ENCODE measurements around the gene RHOU. TPM values are rescaled to one million over a fixed set of nuclear protein-coding genes. Genes with fewer than 3 reads are reported as not detected.
"Not testable (repeated sequence)": the region's sequence is repeated elsewhere in the genome, so short reads cannot be mapped to it uniquely, and the experiment has no call there.

Gene RHOU
- polyA plus RNA-seq, 4 donors, result 17.9 to 43.5 (median 42.1) TPM

DNA sequence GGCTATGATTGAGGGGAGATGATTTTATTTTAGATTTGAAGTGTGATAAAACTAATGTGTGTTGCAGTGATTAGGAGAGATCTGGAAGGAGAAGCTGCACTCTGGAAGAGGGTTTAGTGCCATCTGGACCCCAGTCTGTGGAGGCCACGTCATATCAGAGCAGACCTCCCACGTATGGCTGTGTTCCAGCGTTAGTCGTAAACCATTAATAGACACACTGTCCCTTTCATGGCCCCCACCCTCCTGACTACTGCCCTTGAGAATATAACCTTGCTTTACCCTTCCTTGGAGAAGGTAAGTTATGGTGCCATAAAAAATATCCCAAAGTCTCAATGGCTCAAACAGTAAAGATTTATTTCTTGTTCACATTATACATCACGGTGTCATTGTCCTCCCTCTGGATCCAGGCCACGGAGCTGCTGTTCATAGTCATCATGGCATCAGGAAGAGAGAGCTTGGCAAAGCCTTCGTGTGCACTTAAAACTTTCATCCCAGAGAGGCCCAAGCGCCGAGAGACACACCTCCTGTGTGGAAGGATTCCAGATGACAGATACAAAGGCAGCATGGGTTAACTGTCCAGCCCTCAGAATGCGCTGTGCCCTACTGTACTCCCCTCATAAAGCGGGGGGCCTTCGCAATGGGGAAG lies 33.2 kb downstream of the RHOU start:
- no peak overlapping the region for H3K4me3 ChIP-seq (ENCODE audit: low read depth in 1 of 3, low read length in 3 of 3)
- peak in 1 of 2 donors; percentile 65 for DNase-seq
- FAIRE-seq, result no peak
- no peak overlapping the region for H3K27ac ChIP-seq (ENCODE audit: low read depth in 1 of 3, low read length in 2 of 3)
- no peaks in the 10 kb centered on the region for H3K36me3 ChIP-seq (ENCODE audit: control insufficient read depth in 3 of 3, insufficient read depth in 2 of 3, low read depth in 1 of 3, low read length in 3 of 3)
- no peaks in the 10 kb centered on the region for H3K27me3 ChIP-seq (ENCODE audit: control insufficient read depth in 3 of 3, insufficient read depth in 3 of 3, low read length in 3 of 3)
- WGBS, 3 donors, result 59 to 74% (median 64%) methylated on average over 12 of the region's 12 CpGs
- peaks cover 0 to 31% (median 5%) of the 10 kb centered on the region in 3 donors for H3K4me1 ChIP-seq (ENCODE audit: control insufficient read depth in 3 of 3, insufficient read depth in 2 of 3, low read depth in 1 of 3, low read length in 2 of 3)
- H3K9me3 ChIP-seq (ENCODE audit: control insufficient read depth in 2 of 2, insufficient read depth in 1 of 2, low read depth in 1 of 2, low read length in 1 of 2), result no peaks in the 10 kb centered on the region

DNA sequence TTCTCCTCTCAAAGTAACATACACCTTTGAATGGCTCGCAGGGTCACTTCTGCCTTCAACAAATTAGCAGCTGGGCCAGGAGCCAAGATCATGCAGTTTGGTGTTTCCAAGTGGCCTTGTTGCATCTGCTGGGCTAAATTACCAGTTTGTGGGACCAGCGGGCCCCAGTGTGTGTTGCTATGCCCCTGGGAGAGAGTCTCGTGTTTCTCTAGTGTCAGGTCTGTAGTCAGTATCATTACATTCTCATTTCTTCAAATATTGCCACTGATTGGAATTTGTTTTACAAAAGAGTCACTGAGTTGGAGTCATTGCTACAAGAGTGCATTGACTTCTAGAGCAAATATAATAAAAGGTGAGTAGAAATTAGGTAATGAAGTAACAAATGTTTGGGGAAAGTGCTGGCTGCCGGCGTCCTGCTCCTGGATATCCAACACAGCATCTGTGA lies 35.5 kb downstream of the RHOU start:
- Histone ChIP-seq H3K36me3 (ENCODE audit: control insufficient read depth in 3 of 3, insufficient read depth in 2 of 3, low read depth in 1 of 3, low read length in 3 of 3) (no peaks in the 10 kb centered on the region), H3K4me3 (ENCODE audit: low read depth in 1 of 3, low read length in 3 of 3) (no peak overlapping the region), H3K27ac (ENCODE audit: low read depth in 1 of 3, low read length in 2 of 3) (peak overlapping the region in 1 of 3 donors; percentile 14), H3K4me1 (ENCODE audit: control insufficient read depth in 3 of 3, insufficient read depth in 2 of 3, low read depth in 1 of 3, low read length in 2 of 3) (peaks cover 0 to 26% (median under 1%) of the 10 kb centered on the region in 3 donors), H3K9me3 (ENCODE audit: control insufficient read depth in 2 of 2, insufficient read depth in 1 of 2, low read depth in 1 of 2, low read length in 1 of 2) (no peaks in the 10 kb centered on the region), H3K27me3 (ENCODE audit: control insufficient read depth in 3 of 3, insufficient read depth in 3 of 3, low read length in 3 of 3) (no peaks in the 10 kb centered on the region)
- DNase-seq (peak in 1 of 2 donors; percentile 55), FAIRE-seq (no peak)
- WGBS, 3 donors, result 17 to 58% (median 45%) methylated on average over 5 of the region's 5 CpGs

DNA sequence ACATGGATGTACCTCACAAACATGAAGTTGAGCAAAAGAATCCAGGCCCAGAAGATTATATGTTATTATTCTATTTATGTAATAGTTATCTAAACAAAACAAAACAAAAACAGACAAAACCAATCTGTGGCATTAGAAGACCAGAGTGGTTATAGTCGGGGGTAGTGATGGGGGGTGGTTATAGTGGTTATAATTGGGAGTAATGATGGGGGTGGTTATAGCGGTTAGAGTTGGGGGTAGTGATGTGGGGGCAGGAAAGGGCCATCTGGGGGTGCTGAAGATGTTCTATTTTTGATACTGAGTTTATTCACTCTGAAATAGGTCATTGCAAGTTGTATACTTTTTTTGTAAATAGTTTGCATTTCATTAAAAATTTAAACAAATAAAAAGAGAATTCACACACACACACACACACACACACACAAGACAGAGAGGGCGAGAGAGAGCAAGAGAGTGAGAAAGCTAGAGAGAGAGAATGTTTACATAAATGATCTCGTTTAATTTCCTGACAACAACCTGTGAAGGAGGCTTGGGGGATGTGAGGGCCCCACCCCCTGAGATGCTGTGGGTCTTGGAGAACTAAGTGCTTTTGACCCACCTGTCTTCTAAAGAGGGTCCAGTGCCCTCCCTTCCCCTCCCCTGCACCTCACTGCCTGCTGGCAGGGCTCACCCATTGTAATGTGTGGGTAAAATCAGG lies 37.4 kb downstream of the RHOU start:
- no peak for DNase-seq
- no peaks in the 10 kb centered on the region for H3K36me3 ChIP-seq (ENCODE audit: control insufficient read depth in 3 of 3, insufficient read depth in 2 of 3, low read depth in 1 of 3, low read length in 3 of 3)
- H3K4me3 ChIP-seq (ENCODE audit: low read depth in 1 of 3, low read length in 3 of 3), result no peak overlapping the region
- no peak for FAIRE-seq
- 51 to 62% (median 56%) methylated on average over 4 of the region's 4 CpGs for whole genome bisulfite sequencing, 3 donors
- H3K4me1 ChIP-seq (ENCODE audit: control insufficient read depth in 3 of 3, insufficient read depth in 2 of 3, low read depth in 1 of 3, low read length in 2 of 3), result peaks cover 0 to 24% (median 0%) of the 10 kb centered on the region in 3 donors
- H3K27me3 ChIP-seq (ENCODE audit: control insufficient read depth in 3 of 3, insufficient read depth in 3 of 3, low read length in 3 of 3), result no peaks in the 10 kb centered on the region
- H3K9me3 ChIP-seq (ENCODE audit: control insufficient read depth in 2 of 2, insufficient read depth in 1 of 2, low read depth in 1 of 2, low read length in 1 of 2), result no peaks in the 10 kb centered on the region
- H3K27ac ChIP-seq (ENCODE audit: low read depth in 1 of 3, low read length in 2 of 3), result no peak overlapping the region

DNA sequence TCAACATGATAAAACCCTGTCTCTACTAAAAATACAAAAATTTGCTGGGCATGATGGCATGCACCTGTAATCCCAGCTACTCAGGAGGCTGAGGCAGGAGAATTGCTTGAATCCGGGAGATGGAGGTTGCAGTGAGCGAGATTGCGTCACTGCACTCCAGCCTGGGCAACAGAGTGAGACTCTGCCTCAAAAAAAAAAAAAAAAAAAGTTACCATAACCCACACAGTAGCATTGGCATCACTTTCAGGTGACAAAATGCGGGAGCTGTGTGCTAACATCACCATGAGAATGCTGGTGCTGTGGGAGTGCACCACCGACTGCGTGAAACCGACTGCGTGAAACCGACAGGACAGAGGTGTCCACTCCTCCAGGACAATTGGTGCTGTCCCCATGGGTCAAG lies 40.7 kb downstream of the RHOU start:
- not testable (repeated sequence) for H3K9me3 ChIP-seq (ENCODE audit: control insufficient read depth in 2 of 2, insufficient read depth in 1 of 2, low read depth in 1 of 2, low read length in 1 of 2); H3K4me3 ChIP-seq (ENCODE audit: low read depth in 1 of 3, low read length in 3 of 3); H3K27me3 ChIP-seq (ENCODE audit: control insufficient read depth in 3 of 3, insufficient read depth in 3 of 3, low read length in 3 of 3); FAIRE-seq; H3K4me1 ChIP-seq (ENCODE audit: control insufficient read depth in 3 of 3, insufficient read depth in 2 of 3, low read depth in 1 of 3, low read length in 2 of 3); H3K36me3 ChIP-seq (ENCODE audit: control insufficient read depth in 3 of 3, insufficient read depth in 2 of 3, low read depth in 1 of 3, low read length in 3 of 3); H3K27ac ChIP-seq (ENCODE audit: low read depth in 1 of 3, low read length in 2 of 3); DNase-seq
- 86 to 87% (median 86%) methylated on average over 9 of the region's 9 CpGs for WGBS, 3 donors

DNA sequence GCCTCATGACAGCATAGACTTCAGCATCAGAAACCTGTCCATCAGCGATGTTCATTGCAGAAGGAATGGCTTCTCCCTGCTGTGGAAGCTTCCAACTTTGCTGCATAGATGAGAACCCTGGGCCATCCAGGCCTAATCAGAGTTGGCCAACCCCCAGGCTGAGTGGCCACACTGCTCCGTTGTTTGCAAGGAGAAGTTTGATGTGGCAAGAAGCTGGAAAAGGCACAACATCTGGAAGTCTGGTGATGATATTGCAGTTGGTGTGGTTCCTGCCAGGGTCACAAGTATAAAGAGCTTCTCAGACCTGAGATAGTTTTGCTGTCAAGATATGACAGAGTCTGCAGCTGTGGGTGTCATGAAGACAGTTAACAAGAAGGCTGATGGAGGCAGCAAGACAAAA lies 41.2 kb downstream of the RHOU start:
- Histone ChIP-seq H3K27me3 (ENCODE audit: control insufficient read depth in 3 of 3, insufficient read depth in 3 of 3, low read length in 3 of 3) (no peaks in the 10 kb centered on the region), H3K4me3 (ENCODE audit: low read depth in 1 of 3, low read length in 3 of 3) (no peak overlapping the region), H3K4me1 (ENCODE audit: control insufficient read depth in 3 of 3, insufficient read depth in 2 of 3, low read depth in 1 of 3, low read length in 2 of 3) (peaks cover 0 to 7% (median 0%) of the 10 kb centered on the region in 3 donors), H3K9me3 (ENCODE audit: control insufficient read depth in 2 of 2, insufficient read depth in 1 of 2, low read depth in 1 of 2, low read length in 1 of 2) (no peaks in the 10 kb centered on the region), H3K27ac (ENCODE audit: low read depth in 1 of 3, low read length in 2 of 3) (no peak overlapping the region), H3K36me3 (ENCODE audit: control insufficient read depth in 3 of 3, insufficient read depth in 2 of 3, low read depth in 1 of 3, low read length in 3 of 3) (no peaks in the 10 kb centered on the region)
- DNase-seq (no peak), FAIRE-seq (no peak)
- 92 to 100% (median 96%) methylated on average over 2 of the region's 2 CpGs for WGBS, 3 donors

DNA sequence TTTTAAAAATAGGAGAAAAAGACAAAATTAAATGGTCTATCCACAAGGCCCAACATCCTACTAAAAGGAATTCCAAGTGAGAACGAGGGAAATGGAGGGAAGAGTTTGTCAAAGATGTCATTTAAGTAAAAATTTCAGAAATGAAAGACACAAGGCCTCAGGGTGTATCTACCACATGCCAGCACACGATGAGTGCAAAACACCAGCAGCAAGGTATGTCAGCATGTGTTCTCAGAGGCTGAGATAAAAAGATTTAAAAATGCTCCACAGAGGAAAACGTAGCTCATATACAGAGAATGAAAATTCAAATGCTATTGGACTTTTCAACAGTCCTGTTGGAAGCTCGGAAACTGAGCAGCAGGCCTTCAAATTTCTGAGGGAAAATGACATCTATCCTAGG lies 42.0 kb downstream of the RHOU start:
- no peaks in the 10 kb centered on the region for H3K27me3 ChIP-seq (ENCODE audit: control insufficient read depth in 3 of 3, insufficient read depth in 3 of 3, low read length in 3 of 3)
- no peaks in the 10 kb centered on the region for H3K9me3 ChIP-seq (ENCODE audit: control insufficient read depth in 2 of 2, insufficient read depth in 1 of 2, low read depth in 1 of 2, low read length in 1 of 2)
- H3K4me1 ChIP-seq (ENCODE audit: control insufficient read depth in 3 of 3, insufficient read depth in 2 of 3, low read depth in 1 of 3, low read length in 2 of 3), result peaks cover 0 to 15% (median under 1%) of the 10 kb centered on the region in 3 donors
- FAIRE-seq (no peak), DNase-seq (no peak)
- H3K27ac ChIP-seq (ENCODE audit: low read depth in 1 of 3, low read length in 2 of 3), result no peak overlapping the region
- 84 to 91% (median 90%) methylated on average over 4 of the region's 4 CpGs for WGBS, 3 donors
- H3K4me3 ChIP-seq (ENCODE audit: low read depth in 1 of 3, low read length in 3 of 3), result no peak overlapping the region
- H3K36me3 ChIP-seq (ENCODE audit: control insufficient read depth in 3 of 3, insufficient read depth in 2 of 3, low read depth in 1 of 3, low read length in 3 of 3), result no peaks in the 10 kb centered on the region

DNA sequence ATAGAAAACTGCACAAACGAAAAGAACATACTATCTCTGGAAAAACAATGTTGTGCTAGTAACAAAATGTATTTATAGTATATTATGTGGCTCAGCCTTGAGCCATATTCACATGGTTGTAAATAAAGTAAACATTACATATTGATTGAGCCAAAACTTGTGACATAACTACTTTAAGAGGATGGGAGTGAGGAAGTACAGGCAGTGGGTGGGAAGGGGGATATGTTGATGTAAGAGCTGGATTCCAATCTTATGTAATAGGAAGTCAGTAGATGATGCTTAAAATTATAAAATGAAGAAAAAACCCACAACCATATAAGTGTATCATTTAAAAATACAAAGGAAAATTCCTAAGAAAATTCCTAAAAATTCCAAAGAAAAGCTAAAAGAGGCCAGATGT lies 42.7 kb downstream of the RHOU start:
- Histone ChIP-seq H3K4me1 (ENCODE audit: control insufficient read depth in 3 of 3, insufficient read depth in 2 of 3, low read depth in 1 of 3, low read length in 2 of 3) (peaks cover 0 to 22% (median 3%) of the 10 kb centered on the region in 3 donors), H3K4me3 (ENCODE audit: low read depth in 1 of 3, low read length in 3 of 3) (no peak overlapping the region), H3K27me3 (ENCODE audit: control insufficient read depth in 3 of 3, insufficient read depth in 3 of 3, low read length in 3 of 3) (no peaks in the 10 kb centered on the region), H3K27ac (ENCODE audit: low read depth in 1 of 3, low read length in 2 of 3) (no peak overlapping the region), H3K36me3 (ENCODE audit: control insufficient read depth in 3 of 3, insufficient read depth in 2 of 3, low read depth in 1 of 3, low read length in 3 of 3) (no peaks in the 10 kb centered on the region), H3K9me3 (ENCODE audit: control insufficient read depth in 2 of 2, insufficient read depth in 1 of 2, low read depth in 1 of 2, low read length in 1 of 2) (no peaks in the 10 kb centered on the region)
- WGBS, 3 donors, result 79 to 96% (median 83%) methylated on average over 1 of the region's 1 CpG
- DNase-seq (no peak), FAIRE-seq (no peak)

DNA sequence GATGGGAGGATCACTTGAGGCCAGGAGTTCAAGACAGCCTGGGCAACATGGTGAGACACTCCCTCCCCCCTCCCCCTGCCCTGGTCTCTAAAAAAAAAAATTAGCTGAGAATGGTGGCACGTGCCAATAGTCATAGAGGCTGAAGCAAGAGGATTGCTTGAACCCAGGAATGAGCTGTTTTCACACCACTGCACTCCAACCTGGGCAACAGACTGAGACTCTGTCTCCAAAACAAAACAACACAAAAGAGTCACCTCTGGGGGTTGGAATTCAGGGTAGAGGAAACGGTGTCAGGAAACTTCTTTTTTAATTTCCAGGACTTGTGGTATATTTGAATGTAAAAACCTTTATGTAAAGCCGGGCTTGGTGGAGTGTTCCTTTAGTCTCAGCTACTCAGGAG lies 43.2 kb downstream of the RHOU start:
- FAIRE-seq, result no peak
- H3K4me3 ChIP-seq (ENCODE audit: low read depth in 1 of 3, low read length in 3 of 3), result no peak overlapping the region
- 82 to 89% (median 86%) methylated on average over 3 of the region's 3 CpGs for WGBS, 3 donors

More for the DNA sequence above, 43.2 kb downstream of the RHOU start:
- H3K36me3 ChIP-seq (ENCODE audit: control insufficient read depth in 3 of 3, insufficient read depth in 2 of 3, low read depth in 1 of 3, low read length in 3 of 3), result no peaks in the 10 kb centered on the region
- no peak for DNase-seq
- no peak overlapping the region for H3K27ac ChIP-seq (ENCODE audit: low read depth in 1 of 3, low read length in 2 of 3)
- peaks cover 0 to 26% (median 3%) of the 10 kb centered on the region in 3 donors for H3K4me1 ChIP-seq (ENCODE audit: control insufficient read depth in 3 of 3, insufficient read depth in 2 of 3, low read depth in 1 of 3, low read length in 2 of 3)
- no peaks in the 10 kb centered on the region for H3K9me3 ChIP-seq (ENCODE audit: control insufficient read depth in 2 of 2, insufficient read depth in 1 of 2, low read depth in 1 of 2, low read length in 1 of 2)
- H3K27me3 ChIP-seq (ENCODE audit: control insufficient read depth in 3 of 3, insufficient read depth in 3 of 3, low read length in 3 of 3), result no peaks in the 10 kb centered on the region

Measured in small intestine (tissue), 7 donors.